T-helper 1 cell treated with Interleukin-12 subunit alpha and Interleukin-12 subunit beta and Interleukin-4 antibody, amounts not matched to agents 30 μg/mL and 1 μg/mL, for 36 hours (primary cell): ENCODE data around the gene CELF2.

ENCODE experiments used
- H3K27ac Mint-ChIP-seq: one replicate; pipeline ENCODE4 v1.8.0; 2021; ENCODE audit warnings: mild to moderate bottlenecking, mixed read lengths
- H3K27me3 Mint-ChIP-seq: one replicate; pipeline ENCODE4 v1.8.0; 2021; ENCODE audit warnings: low read depth, mixed read lengths
- H3K36me3 Mint-ChIP-seq: one replicate; pipeline ENCODE4 v1.8.0; 2021; ENCODE audit warnings: low read depth, mixed read lengths
- H3K4me1 Mint-ChIP-seq: one replicate; pipeline ENCODE4 v1.8.0; 2021; ENCODE audit warnings: low read depth, mixed read lengths
- H3K4me3 Mint-ChIP-seq: one replicate; pipeline ENCODE4 v1.8.0; 2021; ENCODE audit warnings: mild to moderate bottlenecking, moderate library complexity, mixed read lengths
- H3K9me3 Mint-ChIP-seq: one replicate; pipeline ENCODE4 v1.8.0; 2021; ENCODE audit warnings: mixed read lengths

Gene CELF2

GRCh38 chr10:11215471-11215870 lies 197.8 kb downstream of the CELF2 start:
- Mint-ChIP-seq H3K4me1 (peaks cover 84% of the 10 kb centered on the region), H3K4me3 (no peak overlapping the region), H3K27me3 (no peaks in the 10 kb centered on the region)

GRCh38 chr10:11217521-11217920 lies 199.8 kb downstream of the CELF2 start:
- Mint-ChIP-seq H3K4me3 (no peak overlapping the region), H3K27me3 (no peaks in the 10 kb centered on the region), H3K4me1 (peaks cover 69% of the 10 kb centered on the region), H3K27ac (no peak overlapping the region), H3K36me3 (peaks cover 69% of the 10 kb centered on the region), H3K9me3 (no peaks in the 10 kb centered on the region)

More at GRCh38 chr10:11215471-11215870, 197.8 kb downstream of the CELF2 start:
- H3K36me3 Mint-ChIP-seq: peaks cover 66% of the 10 kb centered on the region
- H3K9me3 Mint-ChIP-seq: no peaks in the 10 kb centered on the region
- peak overlapping the region; percentile 50 for H3K27ac Mint-ChIP-seq

- no peaks in the 10 kb centered on the region for H3K9me3 Mint-ChIP-seq
- H3K36me3 Mint-ChIP-seq: peaks cover 68% of the 10 kb centered on the region
- H3K4me3 Mint-ChIP-seq: no peak overlapping the region
- H3K27ac Mint-ChIP-seq: peak overlapping the region; percentile 11
- H3K27me3 Mint-ChIP-seq: no peaks in the 10 kb centered on the region
- peaks cover 66% of the 10 kb centered on the region for H3K4me1 Mint-ChIP-seq
These were observed 200.7 kb downstream of the CELF2 start for GRCh38 chr10:11218395-11218794.

- no peak overlapping the region for H3K27ac Mint-ChIP-seq
- H3K27me3 Mint-ChIP-seq: no peaks in the 10 kb centered on the region
- H3K4me3 Mint-ChIP-seq: no peak overlapping the region
- peaks cover 71% of the 10 kb centered on the region for H3K36me3 Mint-ChIP-seq
- no peaks in the 10 kb centered on the region for H3K9me3 Mint-ChIP-seq
- H3K4me1 Mint-ChIP-seq: peaks cover 68% of the 10 kb centered on the region
These were observed 201.8 kb downstream of the CELF2 start for GRCh38 chr10:11219431-11219830.

- Mint-ChIP-seq H3K4me3 (no peak overlapping the region), H3K27ac (no peak overlapping the region), H3K9me3 (no peaks in the 10 kb centered on the region), H3K4me1 (peaks cover 70% of the 10 kb centered on the region), H3K36me3 (peaks cover 56% of the 10 kb centered on the region), H3K27me3 (no peaks in the 10 kb centered on the region)
These were observed 205.4 kb downstream of the CELF2 start for GRCh38 chr10:11223081-11223480.

GRCh38 chr10:11223507-11224140 lies 206.0 kb downstream of the CELF2 start:
- Mint-ChIP-seq H3K27me3 (no peaks in the 10 kb centered on the region), H3K4me1 (peaks cover 71% of the 10 kb centered on the region), H3K9me3 (no peaks in the 10 kb centered on the region), H3K4me3 (no peak overlapping the region), H3K36me3 (peaks cover 57% of the 10 kb centered on the region), H3K27ac (peak overlapping the region; percentile 20)

GRCh38 chr10:11224321-11224720 lies 206.6 kb downstream of the CELF2 start:
- Mint-ChIP-seq H3K27ac (peak overlapping the region; percentile 13), H3K36me3 (peaks cover 54% of the 10 kb centered on the region), H3K9me3 (no peaks in the 10 kb centered on the region), H3K4me3 (no peak overlapping the region), H3K4me1 (peaks cover 71% of the 10 kb centered on the region), H3K27me3 (no peaks in the 10 kb centered on the region)

GRCh38 chr10:11224792-11225416 lies 207.2 kb downstream of the CELF2 start:
- Mint-ChIP-seq H3K27me3 (no peaks in the 10 kb centered on the region), H3K4me3 (no peak overlapping the region), H3K27ac (peak overlapping the region; percentile 86), H3K36me3 (peaks cover 53% of the 10 kb centered on the region), H3K4me1 (peaks cover 70% of the 10 kb centered on the region), H3K9me3 (no peaks in the 10 kb centered on the region)

GRCh38 chr10:11225935-11226334 lies 208.3 kb downstream of the CELF2 start:
- peaks cover 69% of the 10 kb centered on the region for H3K4me1 Mint-ChIP-seq

GRCh38 chr10:11227103-11227502 lies 209.4 kb downstream of the CELF2 start:
- Mint-ChIP-seq H3K4me3 (peak overlapping the region; percentile 52), H3K36me3 (peaks cover 49% of the 10 kb centered on the region), H3K4me1 (peaks cover 72% of the 10 kb centered on the region), H3K27ac (peak overlapping the region; percentile 86), H3K9me3 (no peaks in the 10 kb centered on the region), H3K27me3 (no peaks in the 10 kb centered on the region)

More at GRCh38 chr10:11225935-11226334, 208.3 kb downstream of the CELF2 start:
- H3K9me3 Mint-ChIP-seq: no peaks in the 10 kb centered on the region
- peak overlapping the region; percentile 50 for H3K4me3 Mint-ChIP-seq
- peaks cover 50% of the 10 kb centered on the region for H3K36me3 Mint-ChIP-seq
- H3K27me3 Mint-ChIP-seq: no peaks in the 10 kb centered on the region
- H3K27ac Mint-ChIP-seq: peak overlapping the region; percentile 86

GRCh38 chr10:11229893-11230292 lies 212.2 kb downstream of the CELF2 start:
- H3K27me3 Mint-ChIP-seq: no peaks in the 10 kb centered on the region
- no peaks in the 10 kb centered on the region for H3K9me3 Mint-ChIP-seq
- H3K27ac Mint-ChIP-seq: no peak overlapping the region
- no peak overlapping the region for H3K4me3 Mint-ChIP-seq
- peaks cover 52% of the 10 kb centered on the region for H3K36me3 Mint-ChIP-seq
- H3K4me1 Mint-ChIP-seq: peaks cover 81% of the 10 kb centered on the region

GRCh38 chr10:11230498-11231167 lies 213.0 kb downstream of the CELF2 start:
- Mint-ChIP-seq H3K36me3 (peaks cover 55% of the 10 kb centered on the region), H3K4me3 (no peak overlapping the region), H3K27me3 (no peaks in the 10 kb centered on the region), H3K4me1 (peaks cover 82% of the 10 kb centered on the region), H3K27ac (no peak overlapping the region), H3K9me3 (no peaks in the 10 kb centered on the region)

- no peaks in the 10 kb centered on the region for H3K9me3 Mint-ChIP-seq
- H3K27me3 Mint-ChIP-seq: no peaks in the 10 kb centered on the region
- H3K36me3 Mint-ChIP-seq: peaks cover 55% of the 10 kb centered on the region
- H3K27ac Mint-ChIP-seq: peak overlapping the region; percentile 14
- H3K4me1 Mint-ChIP-seq: peaks cover 81% of the 10 kb centered on the region
- H3K4me3 Mint-ChIP-seq: no peak overlapping the region
These were observed 213.6 kb downstream of the CELF2 start for GRCh38 chr10:11231285-11231684.

- Mint-ChIP-seq H3K9me3 (no peaks in the 10 kb centered on the region), H3K27me3 (no peaks in the 10 kb centered on the region), H3K4me3 (no peak overlapping the region), H3K4me1 (peaks cover 81% of the 10 kb centered on the region), H3K27ac (peak overlapping the region; percentile 67), H3K36me3 (peaks cover 59% of the 10 kb centered on the region)
These were observed 214.7 kb downstream of the CELF2 start for GRCh38 chr10:11232222-11232961.
